Fibroblast of pulmonary artery (primary cell): Measurements from ENCODE around the gene PLXNB1.
"Not testable (repeated sequence)": the region's sequence is repeated elsewhere in the genome, so short reads cannot be mapped to it uniquely, and the experiment has no call there.

ENCODE experiments used
- DNase-seq: peaks from one replicate; pipeline ENCODE4 v3.0.0-alpha.2; 2010; ENCODE audit warnings: low read depth
- H3K4me3 ChIP-seq: replicated peaks from 2 replicates; pipeline ENCODE4 v1.5.1; 2011; ENCODE audit warnings: low read depth, mild to moderate bottlenecking, control low read depth, low read length, moderate library complexity
- CTCF ChIP-seq: IDR thresholded peaks from 2 replicates; pipeline ENCODE4 v1.5.1; 2011; ENCODE audit warnings: mild to moderate bottlenecking, control low read depth, low read length, inconsistent platforms; ENCODE audit errors: missing control alignments

The PLXNB1 gene

DNA sequence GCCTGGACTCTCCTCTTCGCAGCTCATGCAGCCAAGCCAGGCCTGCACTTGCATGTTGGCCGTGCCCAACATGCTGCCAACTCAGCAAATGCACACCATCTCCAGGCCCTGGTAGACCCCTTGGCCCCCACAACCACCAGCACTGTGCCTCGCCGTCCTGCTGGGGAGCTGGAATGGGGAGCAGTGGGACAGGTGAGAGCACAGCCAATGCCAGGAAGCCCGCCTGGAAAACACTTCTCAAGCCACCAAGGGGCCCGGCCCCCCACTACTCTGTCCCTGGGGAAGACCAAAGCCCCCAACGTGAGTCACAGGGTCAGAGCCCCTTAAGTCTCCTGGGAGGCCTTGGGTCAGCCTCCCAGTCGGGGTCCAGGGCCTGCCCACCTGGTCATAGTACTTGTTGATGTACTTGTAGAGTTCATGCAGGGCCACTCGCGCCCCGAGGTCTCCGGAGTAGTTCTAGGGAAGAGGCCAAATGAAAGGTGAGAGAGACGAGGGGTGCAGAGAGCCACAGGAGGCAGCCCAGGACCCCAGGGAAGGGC is 24.5 kb downstream of the PLXNB1 start:
- no peak for TF ChIP-seq CTCF
- no peak overlapping the region for H3K4me3 ChIP-seq
- DNase-seq = no peak

GRCh38 chr3:48404440-48405342 is 25.2 kb downstream of the PLXNB1 start:
- DNase-seq = no peak
- no peak for TF ChIP-seq CTCF
- H3K4me3 ChIP-seq = no peak overlapping the region

DNA sequence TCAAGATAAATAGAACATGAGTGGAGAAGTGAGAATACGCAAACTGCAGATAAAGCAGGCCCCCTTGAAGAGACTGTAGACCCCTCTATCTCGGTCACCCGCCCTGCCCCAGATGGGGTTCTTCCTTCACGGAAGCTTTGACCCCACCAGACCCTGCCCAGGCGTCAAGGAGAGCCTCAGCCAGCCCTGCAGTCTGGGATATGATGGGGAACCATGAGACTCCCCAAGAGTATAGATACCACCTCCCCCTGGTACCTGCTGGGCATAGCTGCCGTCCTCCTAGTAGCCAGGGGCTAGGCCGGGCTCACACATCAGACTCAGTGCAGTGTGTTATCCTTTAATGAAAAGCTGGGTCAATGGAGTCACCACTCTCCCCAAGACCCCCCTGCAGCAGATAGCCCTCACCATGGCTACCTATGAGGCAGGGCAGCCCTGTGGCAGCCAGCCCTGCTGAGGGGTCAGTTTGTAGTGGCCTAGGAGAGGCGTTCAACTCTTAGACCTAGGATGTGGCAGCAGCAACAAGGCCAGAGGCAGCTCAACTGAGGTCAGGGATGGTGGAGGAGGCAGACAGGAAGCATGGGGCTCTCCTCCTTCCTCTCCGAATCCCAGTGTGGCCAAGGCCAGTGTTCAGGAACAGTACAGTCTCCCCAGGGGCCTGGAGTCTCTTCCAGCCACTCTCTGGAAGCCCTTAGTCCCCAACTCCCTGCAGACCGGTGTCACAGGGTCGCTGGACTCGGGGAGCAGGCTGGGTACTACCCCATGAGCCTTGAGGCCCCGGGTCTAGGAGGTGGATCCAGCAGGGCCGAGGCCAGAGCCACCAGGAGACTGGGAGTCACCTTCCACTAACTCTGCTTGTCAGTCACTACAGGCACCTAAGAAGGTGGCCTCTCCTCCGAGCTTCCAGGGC is 26.1 kb downstream of the PLXNB1 start:
- no peak overlapping the region for H3K4me3 ChIP-seq
- no peak for TF ChIP-seq CTCF
- DNase-seq = no peak

DNA sequence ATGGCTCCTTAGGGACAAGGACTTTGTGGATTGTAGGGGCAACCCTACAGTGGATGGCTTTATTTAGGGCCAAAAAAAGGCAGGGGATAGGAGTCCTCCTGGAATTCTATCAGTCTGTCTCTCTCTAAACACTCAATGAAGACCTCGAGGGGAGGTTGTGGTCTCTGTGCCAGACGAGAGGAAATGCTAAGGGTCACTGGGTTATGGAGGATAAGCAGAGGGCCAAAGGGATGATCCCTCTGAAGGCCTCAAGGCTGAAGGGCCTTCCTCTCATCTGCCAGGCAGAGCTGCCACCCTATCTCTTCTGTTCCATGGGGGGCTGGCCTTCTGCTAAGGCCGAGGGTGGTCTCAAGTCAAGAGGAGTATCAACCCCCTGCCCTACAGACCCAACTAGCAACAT is 27.0 kb downstream of the PLXNB1 start:
- TF ChIP-seq CTCF = no peak
- H3K4me3 ChIP-seq = no peak overlapping the region
- no peak for DNase-seq

DNA sequence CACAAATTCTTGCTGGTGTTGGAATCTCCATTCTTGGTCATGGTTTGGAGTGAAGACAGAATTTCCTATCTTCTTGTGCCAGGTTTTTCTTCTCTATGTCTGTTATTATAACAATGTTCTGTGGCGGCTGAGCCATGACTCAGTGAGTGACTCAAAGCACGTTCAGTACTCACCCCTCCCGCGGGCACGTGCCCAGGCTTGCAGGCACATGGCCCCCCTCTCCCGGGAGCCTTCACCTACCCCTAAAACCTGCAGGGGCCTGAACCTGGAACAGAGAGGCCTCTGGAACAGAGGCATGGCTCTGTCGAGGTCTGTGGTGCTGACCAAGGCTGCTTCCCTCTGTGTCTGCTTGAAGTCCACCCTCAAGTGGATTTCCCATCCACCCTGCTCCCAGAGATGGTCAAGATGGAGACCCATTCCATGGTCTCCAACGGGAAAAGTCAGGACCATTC is 27.6 kb downstream of the PLXNB1 start:
- H3K4me3 ChIP-seq = no peak overlapping the region
- DNase-seq = peak; percentile 91
- no peak for TF ChIP-seq CTCF

DNA sequence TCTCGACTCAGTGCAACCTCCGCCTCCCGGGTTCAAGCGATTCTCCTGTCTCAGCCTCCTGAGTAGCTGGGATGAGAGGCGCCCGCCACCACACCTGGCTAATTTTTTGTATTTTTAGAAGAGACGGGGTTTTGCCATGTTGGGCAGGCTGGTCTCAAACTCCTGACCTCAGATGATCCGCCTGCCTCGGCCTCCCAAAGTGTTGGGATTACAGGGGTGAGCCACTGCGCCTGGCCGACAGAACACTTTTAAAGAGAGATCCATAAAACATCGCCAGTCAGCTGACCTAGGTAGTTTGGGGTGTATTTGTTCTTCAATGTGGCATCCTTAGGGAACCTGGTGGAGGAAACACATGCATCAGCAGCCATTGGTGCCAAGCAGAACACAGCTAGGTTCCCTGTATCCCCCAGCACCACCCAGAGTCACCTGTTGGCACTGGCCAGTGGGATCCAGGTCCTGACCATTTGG is 28.4 kb downstream of the PLXNB1 start:
- not testable (repeated sequence) for DNase-seq, H3K4me3 ChIP-seq
